ENCODE results near the gene RASSF5. TPM values are rescaled to one million over a fixed set of nuclear protein-coding genes. Genes with fewer than 3 reads are reported as not detected.
A peak's percentile ranks its signal among the peaks of the same experiment; 100 is the strongest.

The RASSF5 gene
- total and polyA plus RNA-seq, 2 donors (not counting 1 experiment from before 2014, with no cell fraction given), result 69.7 to 146 TPM

DNA sequence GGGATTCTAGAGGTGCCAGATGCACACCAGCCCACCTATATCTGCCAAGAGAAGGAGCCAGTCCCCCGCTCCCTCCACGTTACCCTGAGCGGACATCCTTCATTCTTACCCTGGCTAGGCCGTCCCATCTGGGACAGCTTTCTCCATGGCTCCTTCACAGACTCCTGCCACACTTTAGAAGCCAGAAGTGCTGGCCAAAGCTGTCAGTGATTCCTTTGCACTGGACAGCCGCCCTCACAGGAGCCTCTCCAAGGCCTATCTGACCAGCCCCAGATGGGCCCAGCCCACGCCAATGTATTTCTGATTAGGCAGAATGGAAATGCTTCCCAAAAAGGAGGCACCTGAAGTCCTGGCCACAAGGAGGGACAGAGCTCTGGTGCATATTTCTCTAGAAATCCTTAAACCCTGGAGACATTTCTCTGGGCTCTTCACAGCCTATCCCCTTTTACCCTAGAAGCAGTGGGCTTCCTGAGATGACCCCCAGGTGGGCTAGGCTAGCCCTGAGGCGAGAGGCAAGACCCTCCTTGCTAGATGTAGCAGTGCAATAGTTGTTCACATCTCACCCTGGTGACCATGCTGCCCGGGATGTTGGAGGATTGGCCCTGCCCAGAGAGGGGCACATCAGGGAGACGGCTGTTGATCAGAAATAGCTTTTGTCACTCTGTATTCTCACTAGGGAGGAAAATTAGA lies 44.1 kb downstream of the RASSF5 start:
- no peaks in the 10 kb centered on the region for H4K20me1 ChIP-seq (ENCODE audit: control insufficient read depth, insufficient read depth, low read length, poor library complexity, severe bottlenecking)
- ChIA-PET POLR2A (interaction anchor here (1.8 kb wide), 1 partner anchor 29 kb away, joined by 4 read pairs; no protein-coding TSS in a partner anchor), CTCF (interaction anchor here (0.9 to 29.7 kb wide), 5 partner anchors 10 to 454 kb away, joined by 3 to 1018 read pairs (median 4); no protein-coding TSS in a partner anchor)
- H3K27ac Mint-ChIP-seq, result no peak overlapping the region
- no peaks in the 10 kb centered on the region for H3K36me3 ChIP-seq (replicated peaks in 1 of 2; ENCODE audit: control extremely low read depth in 1 of 2, control insufficient read depth in 1 of 2, extremely low read depth in 1 of 2, insufficient read depth in 2 of 2, low read length in 1 of 2)
- H3K9me3 Mint-ChIP-seq (ENCODE audit: insufficient read depth), result no peaks in the 10 kb centered on the region
- H3K27ac ChIP-seq (ENCODE audit: low read length in 2 of 2), result no peak overlapping the region
- H3K27me3 ChIP-seq (replicated peaks in 1 of 4; ENCODE audit: control extremely low read depth in 1 of 4, control insufficient read depth in 3 of 4, insufficient read depth in 4 of 4, low read length in 3 of 4), result no peaks in the 10 kb centered on the region
- no peak overlapping the region for H3K4me3 Mint-ChIP-seq
- ATAC-seq (ENCODE audit: low read depth) (no peak), DNase-seq (no peak)
- H3K9ac ChIP-seq (ENCODE audit: low read length), result no peak overlapping the region
- no peak overlapping the region for H3K4me3 ChIP-seq (ENCODE audit: control extremely low read depth in 1 of 5, extremely low read depth in 1 of 5, insufficient read depth in 1 of 5, low read depth in 2 of 5, low read length in 4 of 5)
- no peaks in the 10 kb centered on the region for H3K9me3 ChIP-seq (ENCODE audit: control extremely low read depth in 1 of 3, control insufficient read depth in 2 of 3, insufficient read depth in 1 of 3, low read length in 2 of 3)
- no peaks in the 10 kb centered on the region for H3K27me3 Mint-ChIP-seq
- peaks cover 28% of the 10 kb centered on the region for H3K4me1 Mint-ChIP-seq
- no peak overlapping the region for H2AFZ ChIP-seq (ENCODE audit: insufficient read depth, low read depth, low read length, poor library complexity, severe bottlenecking)
- H3K4me2 ChIP-seq (replicated peaks; ENCODE audit: low read depth, low read length, poor library complexity, severe bottlenecking), result no peak overlapping the region
- H3K79me2 ChIP-seq (ENCODE audit: control insufficient read depth, insufficient read depth, low read length), result no peaks in the 10 kb centered on the region
- intact Hi-C loops (cut with micrococcal nuclease), result loop anchor here (10.0 kb wide), 1 partner anchor 773 kb away; the partner anchor contains the start of gene CD55
- H3K4me1 ChIP-seq (ENCODE audit: control insufficient read depth in 2 of 2, insufficient read depth in 2 of 2, low read length in 2 of 2), result peaks cover 19 to 26% of the 10 kb centered on the region in 2 donors
- TF ChIP-seq, protein P1, sequence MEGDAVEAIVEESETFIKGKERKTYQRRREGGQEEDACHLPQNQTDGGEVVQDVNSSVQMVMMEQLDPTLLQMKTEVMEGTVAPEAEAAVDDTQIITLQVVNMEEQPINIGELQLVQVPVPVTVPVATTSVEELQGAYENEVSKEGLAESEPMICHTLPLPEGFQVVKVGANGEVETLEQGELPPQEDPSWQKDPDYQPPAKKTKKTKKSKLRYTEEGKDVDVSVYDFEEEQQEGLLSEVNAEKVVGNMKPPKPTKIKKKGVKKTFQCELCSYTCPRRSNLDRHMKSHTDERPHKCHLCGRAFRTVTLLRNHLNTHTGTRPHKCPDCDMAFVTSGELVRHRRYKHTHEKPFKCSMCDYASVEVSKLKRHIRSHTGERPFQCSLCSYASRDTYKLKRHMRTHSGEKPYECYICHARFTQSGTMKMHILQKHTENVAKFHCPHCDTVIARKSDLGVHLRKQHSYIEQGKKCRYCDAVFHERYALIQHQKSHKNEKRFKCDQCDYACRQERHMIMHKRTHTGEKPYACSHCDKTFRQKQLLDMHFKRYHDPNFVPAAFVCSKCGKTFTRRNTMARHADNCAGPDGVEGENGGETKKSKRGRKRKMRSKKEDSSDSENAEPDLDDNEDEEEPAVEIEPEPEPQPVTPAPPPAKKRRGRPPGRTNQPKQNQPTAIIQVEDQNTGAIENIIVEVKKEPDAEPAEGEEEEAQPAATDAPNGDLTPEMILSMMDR (IDR thresholded peaks at IDR 0.05), result no peak
- no peak for TF ChIP-seq EZH2 (IDR thresholded peaks at IDR 0.05; ENCODE audit: borderline replicate concordance, insufficient read depth, low read depth, low read length, poor library complexity, severe bottlenecking)
- over 99% methylated on average over 9 of the region's 9 CpGs for WGBS (ENCODE audit: insufficient coverage)

DNA sequence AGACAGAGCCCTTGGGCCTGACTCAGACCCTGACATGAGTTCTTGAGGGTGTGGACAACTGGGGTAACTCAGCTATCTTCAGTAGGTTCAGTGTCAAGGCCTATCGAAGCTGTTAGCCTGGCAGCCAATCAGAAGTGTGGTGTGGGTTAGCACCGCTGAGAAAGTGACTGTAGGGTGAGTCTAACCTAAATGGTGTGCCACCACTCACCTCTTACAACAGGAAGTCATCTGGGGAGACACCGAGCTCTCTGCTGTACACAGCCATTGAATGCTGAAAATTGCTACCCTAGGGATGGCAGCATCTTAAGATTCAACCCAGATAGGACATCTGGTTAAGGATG lies 44.6 kb downstream of the RASSF5 start:
- Histone ChIP-seq H3K9ac (ENCODE audit: low read length) (no peak overlapping the region), H3K27ac (ENCODE audit: low read length in 2 of 2) (no peak overlapping the region), H4K20me1 (ENCODE audit: control insufficient read depth, insufficient read depth, low read length, poor library complexity, severe bottlenecking) (no peaks in the 10 kb centered on the region), H3K27me3 (replicated peaks in 1 of 4; ENCODE audit: control extremely low read depth in 1 of 4, control insufficient read depth in 3 of 4, insufficient read depth in 4 of 4, low read length in 3 of 4) (no peaks in the 10 kb centered on the region), H3K9me3 (ENCODE audit: control extremely low read depth in 1 of 3, control insufficient read depth in 2 of 3, insufficient read depth in 1 of 3, low read length in 2 of 3) (no peaks in the 10 kb centered on the region), H3K4me2 (replicated peaks; ENCODE audit: low read depth, low read length, poor library complexity, severe bottlenecking) (no peak overlapping the region), H3K79me2 (ENCODE audit: control insufficient read depth, insufficient read depth, low read length) (peaks cover under 1% of the 10 kb centered on the region), H3K36me3 (replicated peaks in 1 of 2; ENCODE audit: control extremely low read depth in 1 of 2, control insufficient read depth in 1 of 2, extremely low read depth in 1 of 2, insufficient read depth in 2 of 2, low read length in 1 of 2) (no peaks in the 10 kb centered on the region), H3K4me1 (ENCODE audit: control insufficient read depth in 2 of 2, insufficient read depth in 2 of 2, low read length in 2 of 2) (peaks cover 23 to 31% of the 10 kb centered on the region in 2 donors), H3K4me3 (ENCODE audit: control extremely low read depth in 1 of 5, extremely low read depth in 1 of 5, insufficient read depth in 1 of 5, low read depth in 2 of 5, low read length in 4 of 5) (no peak overlapping the region), H2AFZ (ENCODE audit: insufficient read depth, low read depth, low read length, poor library complexity, severe bottlenecking) (no peak overlapping the region)
- intact Hi-C loops (cut with micrococcal nuclease), result loop anchor here (10.0 kb wide), 1 partner anchor 773 kb away; the partner anchor contains the start of gene CD55
- 80% methylated on average over 1 of the region's 3 CpGs for WGBS (ENCODE audit: insufficient coverage)
- DNase-seq, result peak; percentile 29
- POLR2A ChIA-PET, result interaction anchor here (1.8 kb wide), 1 partner anchor 28 kb away, joined by 4 read pairs; no protein-coding TSS in a partner anchor
- no peak for ATAC-seq (ENCODE audit: low read depth)
- peaks cover 33% of the 10 kb centered on the region for H3K4me1 Mint-ChIP-seq
- H3K9me3 Mint-ChIP-seq (ENCODE audit: insufficient read depth), result no peaks in the 10 kb centered on the region
- no peaks in the 10 kb centered on the region for H3K27me3 Mint-ChIP-seq
- CTCF ChIA-PET, result interaction anchor here (1.1 to 29.7 kb wide), 3 partner anchors 10 to 73 kb away, joined by 3 to 1018 read pairs (median 4); no protein-coding TSS in a partner anchor
- no peak overlapping the region for H3K4me3 Mint-ChIP-seq
- no peak overlapping the region for H3K27ac Mint-ChIP-seq
- TF ChIP-seq, protein P1 (IDR thresholded peaks at IDR 0.05), result no peak
- TF ChIP-seq EZH2 (IDR thresholded peaks at IDR 0.05; ENCODE audit: borderline replicate concordance, insufficient read depth, low read depth, low read length, poor library complexity, severe bottlenecking), result no peak

Data from B cell (primary cell).